Activated CD8-positive, alpha-beta T cell treated with anti-CD3 and anti-CD28 coated beads for 36 hours (primary cell): Measurements from ENCODE around the gene NBDY. TPM values are rescaled to one million over a fixed set of nuclear protein-coding genes. Genes with fewer than 3 reads are reported as not detected.
"Not testable (repeated sequence)": the region's sequence is repeated elsewhere in the genome, so short reads cannot be mapped to it uniquely, and the experiment has no call there.

Experiments used
- ATAC-seq: fragments of 200-7000 bp; cut with Tn5 transposase; one replicate; pipeline ENCODE4 v1.10.0; 2021; ENCODE audit warnings: mild to moderate bottlenecking, moderate library complexity
- CTCF ChIA-PET: fragments of 350-600 bp; sonication (Branson Sonifier 250); formaldehyde crosslinking; loops from one replicate; lab custom pipeline; 2021; ENCODE audit warnings: antibody characterized with exemption; lab: Charles Lee
- POLR2A ChIA-PET: fragments of 350-600 bp; sonication (Branson Sonifier 250); formaldehyde crosslinking; loops from one replicate; lab custom pipeline; 2021; ENCODE audit warnings: antibody characterized with exemption; lab: Charles Lee
- DNase-seq: peaks from one replicate; pipeline ENCODE4 v3.0.0-alpha.2; 2020
- H3K27ac Mint-ChIP-seq: one replicate; pipeline ENCODE4 v1.8.0; 2021; ENCODE audit warnings: mild to moderate bottlenecking, mixed read lengths
- H3K27me3 Mint-ChIP-seq: one replicate; pipeline ENCODE4 v1.8.0; 2021; ENCODE audit warnings: mixed read lengths
- H3K36me3 Mint-ChIP-seq: one replicate; pipeline ENCODE4 v1.8.0; 2021; ENCODE audit warnings: low read depth, mixed read lengths
- H3K4me1 Mint-ChIP-seq: one replicate; pipeline ENCODE4 v1.8.0; 2021; ENCODE audit warnings: low read depth, mixed read lengths
- H3K4me3 Mint-ChIP-seq: one replicate; pipeline ENCODE4 v1.8.0; 2021; ENCODE audit warnings: mild to moderate bottlenecking, moderate library complexity, mixed read lengths
- H3K9me3 Mint-ChIP-seq: one replicate; pipeline ENCODE4 v1.8.0; 2021; ENCODE audit warnings: mixed read lengths
- intact Hi-C: fragments of 100-400 bp; cut with micrococcal nuclease; formaldehyde crosslinking; loops from one replicate; pipeline ENCODE4 v1.10.0; 2022
- total RNA-seq, 2 experiments: library from RNA; stranded (reverse); gene quantifications; one replicate each; pipeline ENCODE4 v1.2.3, GENCODE V29; 2021
- TF ChIP-seq, protein P1 (sequence below): fragments of 200-600 bp; IDR thresholded peaks from one replicate; pipeline ENCODE4 v1.8.0; 2022; ENCODE audit warnings: antibody characterized with exemption, mild to moderate bottlenecking

The NBDY gene
- total RNA-seq, 2 experiments from 2014 or later = 31.6 to 36.8 TPM

DNA sequence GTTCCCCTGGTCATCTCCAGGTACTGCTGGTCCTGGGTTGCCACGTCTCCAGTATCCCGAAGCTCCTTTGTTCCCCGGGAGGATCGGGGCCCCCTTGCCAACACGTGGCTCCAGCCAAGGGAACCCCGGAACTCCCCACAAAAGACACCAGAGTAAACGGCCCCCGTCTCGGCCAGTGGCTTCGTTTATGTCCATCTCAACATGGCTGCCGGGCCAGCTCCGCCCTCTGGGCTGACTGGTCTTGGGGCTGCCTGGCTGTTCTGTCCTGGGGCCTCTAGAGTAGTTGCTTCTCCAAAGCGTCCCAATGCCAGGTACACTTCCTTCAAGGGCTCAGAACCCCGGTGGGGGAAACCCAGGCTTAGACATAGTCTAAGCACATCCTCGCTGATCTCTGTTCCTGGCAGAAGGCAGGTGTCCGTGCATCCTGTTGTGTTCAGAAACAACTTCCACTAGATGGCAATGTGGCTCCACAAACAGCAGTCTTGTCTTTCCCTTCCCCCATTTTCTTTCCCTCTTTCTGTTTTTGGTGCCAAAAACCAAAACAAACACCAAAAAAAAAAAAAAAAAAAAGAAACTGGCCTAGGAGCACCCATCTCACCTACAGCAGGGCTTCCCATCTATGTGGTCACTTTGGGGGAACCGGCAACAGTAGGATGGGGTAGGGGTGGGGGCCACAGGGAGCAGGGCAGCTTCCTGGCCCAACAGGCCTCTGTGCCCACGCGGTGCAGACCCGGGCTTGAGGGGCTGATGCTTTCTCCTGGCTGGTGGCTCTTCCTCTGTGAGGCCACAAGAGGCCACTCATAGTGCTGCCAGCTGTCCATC, 35.3 kb downstream of the NBDY start:
- Mint-ChIP-seq H3K4me3 (peak overlapping the region; percentile 72), H3K9me3 (no peaks in the 10 kb centered on the region), H3K36me3 (peaks cover 10% of the 10 kb centered on the region), H3K27ac (peak overlapping the region; percentile 98), H3K4me1 (peaks cover 54% of the 10 kb centered on the region), H3K27me3 (no peaks in the 10 kb centered on the region)
- TF ChIP-seq, protein P1, sequence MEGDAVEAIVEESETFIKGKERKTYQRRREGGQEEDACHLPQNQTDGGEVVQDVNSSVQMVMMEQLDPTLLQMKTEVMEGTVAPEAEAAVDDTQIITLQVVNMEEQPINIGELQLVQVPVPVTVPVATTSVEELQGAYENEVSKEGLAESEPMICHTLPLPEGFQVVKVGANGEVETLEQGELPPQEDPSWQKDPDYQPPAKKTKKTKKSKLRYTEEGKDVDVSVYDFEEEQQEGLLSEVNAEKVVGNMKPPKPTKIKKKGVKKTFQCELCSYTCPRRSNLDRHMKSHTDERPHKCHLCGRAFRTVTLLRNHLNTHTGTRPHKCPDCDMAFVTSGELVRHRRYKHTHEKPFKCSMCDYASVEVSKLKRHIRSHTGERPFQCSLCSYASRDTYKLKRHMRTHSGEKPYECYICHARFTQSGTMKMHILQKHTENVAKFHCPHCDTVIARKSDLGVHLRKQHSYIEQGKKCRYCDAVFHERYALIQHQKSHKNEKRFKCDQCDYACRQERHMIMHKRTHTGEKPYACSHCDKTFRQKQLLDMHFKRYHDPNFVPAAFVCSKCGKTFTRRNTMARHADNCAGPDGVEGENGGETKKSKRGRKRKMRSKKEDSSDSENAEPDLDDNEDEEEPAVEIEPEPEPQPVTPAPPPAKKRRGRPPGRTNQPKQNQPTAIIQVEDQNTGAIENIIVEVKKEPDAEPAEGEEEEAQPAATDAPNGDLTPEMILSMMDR = peak; percentile 40
- CTCF ChIA-PET = interaction anchor here (1.3 kb wide), 1 partner anchor 214 kb away, joined by 8 read pairs; no protein-coding TSS in a partner anchor
- intact Hi-C loops = no loop called here
- POLR2A ChIA-PET = interaction anchor here (1.0 kb wide), 1 partner anchor 310 kb away, joined by 3 read pairs; no protein-coding TSS in a partner anchor
- peak; percentile 65 for DNase-seq
- ATAC-seq = peak; percentile 63

DNA sequence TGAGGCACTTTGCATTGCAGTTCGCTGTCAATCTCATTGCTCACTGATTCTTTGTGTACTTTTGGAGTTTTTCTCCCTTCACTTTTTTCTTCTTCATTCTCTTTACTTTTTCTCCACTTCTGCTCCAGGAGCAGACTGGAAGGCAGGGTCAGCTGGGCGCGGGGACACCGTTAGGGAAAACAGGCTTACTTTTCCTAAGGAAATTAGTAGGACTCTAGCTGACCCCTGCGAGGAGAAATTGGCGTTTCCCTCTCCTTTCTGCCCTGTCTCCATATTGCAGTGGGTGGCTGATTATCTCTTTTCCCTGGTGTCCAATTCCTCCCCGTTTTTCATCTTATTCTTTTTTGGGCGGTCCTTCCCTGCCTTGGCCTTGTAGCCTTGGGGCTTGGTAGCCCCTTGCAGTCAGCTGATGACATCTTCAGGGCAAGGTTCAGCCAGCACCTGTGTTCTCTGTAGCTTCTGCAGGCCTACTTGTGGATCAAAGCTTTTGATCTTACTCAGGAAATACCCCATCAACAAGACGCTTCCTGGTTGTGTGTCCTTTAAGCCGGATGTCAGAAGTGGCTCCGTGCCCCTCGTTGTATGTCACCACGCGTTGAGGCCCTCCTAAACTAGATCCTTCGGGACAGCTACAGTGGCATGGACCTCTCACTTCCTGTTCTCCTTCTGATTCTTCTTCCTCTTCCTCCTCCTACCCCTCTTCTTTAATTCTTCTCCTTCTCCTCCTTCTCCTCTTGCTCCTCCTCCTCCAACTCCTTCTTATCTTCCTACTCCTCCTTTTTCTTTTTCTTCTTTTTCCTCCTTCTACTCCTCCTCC, 36.1 kb downstream of the NBDY start:
- Mint-ChIP-seq H3K27me3 (no peaks in the 10 kb centered on the region), H3K4me1 (peaks cover 54% of the 10 kb centered on the region), H3K9me3 (no peaks in the 10 kb centered on the region), H3K27ac (peak overlapping the region; percentile 98), H3K36me3 (peaks cover 10% of the 10 kb centered on the region), H3K4me3 (peak overlapping the region; percentile 72)
- intact Hi-C loops = no loop called here
- TF ChIP-seq, protein P1 = no peak
- DNase-seq (peak; percentile 51), ATAC-seq (peak; percentile 56)
- CTCF ChIA-PET = interaction anchor here (1.3 kb wide), 1 partner anchor 213 kb away, joined by 8 read pairs; no protein-coding TSS in a partner anchor
- POLR2A ChIA-PET = no interaction called here

DNA sequence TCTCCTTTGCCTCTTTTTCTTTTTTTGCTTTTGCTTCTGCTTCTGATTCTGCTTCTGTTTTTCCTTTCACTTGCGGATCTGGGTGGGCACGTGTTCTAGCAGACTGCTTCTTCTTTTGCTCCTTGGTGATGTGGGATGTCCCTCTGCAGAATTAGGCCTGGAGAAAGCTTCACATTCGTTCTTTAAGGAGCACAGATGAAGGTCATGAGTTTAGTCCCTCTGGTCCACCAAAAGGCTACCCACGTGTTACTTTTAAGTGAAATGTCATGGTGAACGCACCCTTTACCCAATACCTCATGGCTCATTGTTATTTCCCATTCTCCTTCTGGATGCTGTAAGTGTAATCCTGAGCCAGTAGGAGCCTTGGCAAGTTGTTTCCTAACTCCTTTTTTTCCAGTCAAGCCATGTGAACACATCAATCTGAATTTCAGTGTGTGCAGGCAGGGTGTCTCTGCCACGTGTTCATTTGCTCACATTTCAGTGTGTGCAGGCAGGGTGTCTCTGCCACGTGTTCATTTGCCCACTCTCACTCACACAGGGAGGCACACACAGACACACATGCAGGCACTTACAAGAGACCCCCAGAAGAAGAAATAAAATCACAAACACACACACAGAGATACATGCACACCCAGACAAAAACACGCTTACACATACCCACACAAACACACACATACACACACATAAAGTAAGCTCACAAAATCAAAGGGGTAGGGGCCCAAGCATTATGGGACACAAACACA, 36.9 kb downstream of the NBDY start:
- H3K4me1 Mint-ChIP-seq = peaks cover 51% of the 10 kb centered on the region
- H3K4me3 Mint-ChIP-seq = peak overlapping the region; percentile 72
- no peak for ATAC-seq
- ChIA-PET POLR2A (no interaction called here), CTCF (interaction anchor here (1.3 kb wide), 1 partner anchor 212 kb away, joined by 8 read pairs; no protein-coding TSS in a partner anchor)
- H3K36me3 Mint-ChIP-seq = peaks cover 10% of the 10 kb centered on the region
- intact Hi-C loops = no loop called here
- TF ChIP-seq, protein P1 = no peak
- no peaks in the 10 kb centered on the region for H3K27me3 Mint-ChIP-seq
- H3K9me3 Mint-ChIP-seq = no peaks in the 10 kb centered on the region
- peak overlapping the region; percentile 98 for H3K27ac Mint-ChIP-seq
- peak; percentile 4 for DNase-seq

DNA sequence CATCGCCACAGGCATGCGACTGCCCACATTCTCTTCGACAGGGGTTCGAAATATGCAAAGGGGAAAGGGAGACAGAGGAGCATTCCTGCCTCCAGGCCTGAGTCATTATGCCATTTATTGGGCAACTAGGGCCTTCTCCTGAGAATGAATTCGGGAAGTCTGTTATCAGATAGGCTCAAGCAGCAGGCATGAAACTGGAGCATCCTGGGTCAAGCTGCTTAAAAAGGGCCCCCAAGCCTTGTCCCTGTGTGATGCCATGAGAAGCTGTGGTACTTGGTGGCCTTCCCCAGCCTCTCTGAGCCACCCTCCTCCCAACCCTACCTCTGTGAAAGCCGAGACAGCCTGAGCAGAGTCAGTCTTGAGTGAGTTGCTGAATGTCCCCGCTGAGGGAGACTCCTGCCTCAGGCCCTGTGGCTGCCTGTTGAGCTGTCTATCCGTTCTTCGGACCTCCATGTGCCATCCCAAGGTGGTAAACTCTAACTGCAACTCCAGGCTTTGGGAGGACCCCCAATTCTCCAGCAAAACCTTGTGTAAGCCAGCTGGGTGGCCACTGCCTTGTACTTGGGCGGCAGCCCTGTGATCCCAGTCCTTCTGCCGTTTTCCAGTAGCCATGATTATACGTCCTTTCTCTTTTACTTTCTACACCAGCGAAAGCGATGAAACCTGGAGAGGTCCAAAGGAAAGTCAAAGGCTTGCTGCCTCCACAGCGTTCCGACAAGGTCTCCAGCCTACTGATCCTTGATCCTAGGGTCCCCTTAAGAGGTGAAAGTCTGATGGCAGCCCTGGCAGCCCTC, 37.7 kb downstream of the NBDY start:
- ChIA-PET CTCF (no interaction called here), POLR2A (no interaction called here)
- DNase-seq (no peak), ATAC-seq (no peak)
- Mint-ChIP-seq H3K4me1 (peaks cover 43% of the 10 kb centered on the region), H3K27me3 (no peaks in the 10 kb centered on the region), H3K36me3 (peaks cover 10% of the 10 kb centered on the region), H3K27ac (peak overlapping the region; percentile 98), H3K9me3 (no peaks in the 10 kb centered on the region), H3K4me3 (no peak overlapping the region)
- intact Hi-C loops = no loop called here
- TF ChIP-seq, protein P1 = no peak

DNA sequence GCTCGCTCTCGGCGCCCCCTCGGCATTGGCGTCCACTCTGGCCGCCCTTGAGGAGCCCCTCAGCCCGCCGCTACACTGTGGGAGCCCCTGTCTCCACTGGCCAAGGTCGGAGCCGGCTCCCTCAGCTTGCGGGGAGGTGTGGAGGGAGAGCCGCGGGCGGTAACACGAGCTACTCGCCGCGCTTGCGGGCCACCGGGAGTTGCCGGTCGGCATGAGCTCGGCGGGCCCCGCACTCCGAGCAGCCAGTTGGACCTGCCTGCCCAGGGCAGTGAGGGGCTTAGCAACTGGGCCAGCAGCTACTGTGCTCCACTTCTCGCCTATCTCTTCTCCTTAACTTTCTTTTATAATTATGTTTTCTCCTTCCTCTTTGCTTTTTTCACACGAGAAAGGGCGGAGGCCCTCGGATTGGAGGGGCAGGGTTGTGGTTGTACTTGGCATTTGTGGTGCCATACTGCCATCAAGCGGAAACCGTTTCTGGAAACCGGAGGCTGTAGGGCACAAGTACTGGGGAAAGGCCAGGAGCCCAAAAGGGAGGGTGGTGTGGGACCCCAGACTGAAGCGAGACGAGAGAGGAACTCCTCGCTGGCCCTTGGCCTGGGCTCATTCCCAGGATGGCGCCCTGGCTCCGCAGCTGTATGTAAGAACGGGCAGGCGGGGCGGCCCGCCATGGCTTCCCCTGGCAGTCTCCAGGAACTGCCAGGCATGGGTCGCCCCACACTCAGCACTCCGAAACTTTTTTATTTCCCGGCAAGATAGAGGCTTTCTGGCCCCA, 38.5 kb downstream of the NBDY start:
- intact Hi-C loops, H3K27me3 Mint-ChIP-seq, H3K27ac Mint-ChIP-seq, H3K4me3 Mint-ChIP-seq, POLR2A ChIA-PET, DNase-seq, CTCF ChIA-PET, ATAC-seq, H3K9me3 Mint-ChIP-seq: not testable (repeated sequence)
- H3K4me1 Mint-ChIP-seq = peaks cover 35% of the 10 kb centered on the region
- peaks cover 10% of the 10 kb centered on the region for H3K36me3 Mint-ChIP-seq

DNA sequence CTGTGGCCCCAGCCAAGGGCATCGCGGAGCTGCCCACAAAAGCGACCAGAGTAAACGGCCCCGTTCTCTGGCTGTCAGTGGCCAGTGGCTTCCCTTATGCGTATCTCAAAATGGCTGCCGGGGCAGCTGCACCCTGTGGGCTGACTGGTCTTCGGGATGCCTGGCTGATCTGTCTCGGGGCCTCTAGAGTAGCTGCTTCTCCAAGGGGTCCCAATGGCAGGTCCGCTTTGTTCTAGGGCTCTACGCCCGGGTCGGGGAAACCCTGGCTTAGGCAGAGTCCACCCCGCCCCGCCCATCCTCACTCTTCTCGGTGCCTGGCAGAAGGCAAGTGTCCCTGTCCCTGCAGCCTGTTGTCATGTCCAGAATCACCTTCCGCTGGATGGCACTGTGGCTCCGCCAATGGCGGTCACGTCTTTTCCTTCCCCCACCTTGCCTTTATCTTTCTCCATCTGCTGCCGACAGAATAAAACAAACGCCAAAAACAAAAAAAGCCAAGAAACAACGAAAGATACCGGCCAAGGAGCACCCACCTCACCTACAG, 39.1 kb downstream of the NBDY start:
- Mint-ChIP-seq H3K36me3 (peaks cover 10% of the 10 kb centered on the region), H3K4me1 (peaks cover 29% of the 10 kb centered on the region)
- H3K27me3 Mint-ChIP-seq, CTCF ChIA-PET, H3K9me3 Mint-ChIP-seq, POLR2A ChIA-PET, DNase-seq, H3K27ac Mint-ChIP-seq, H3K4me3 Mint-ChIP-seq, intact Hi-C loops, ATAC-seq: not testable (repeated sequence)
